Pancreas (tissue), 10 donors: Measurements from ENCODE around the gene B4GALT6. TPM values are rescaled to one million over a fixed set of nuclear protein-coding genes. Genes with fewer than 3 reads are reported as not detected.

ENCODE experiments used
- ATAC-seq, 4 donors: fragments of 200-7000 bp; cut with Tn5 transposase; one replicate each; pipeline versions ENCODE4 v1.8.0 to v1.9.1; 2020; ENCODE audit warnings: mild to moderate bottlenecking in 4 of 4, moderate library complexity in 4 of 4
- DNase-seq, 6 donors: peaks; one replicate each; pipeline ENCODE4 v3.0.0-alpha.2; 2020
- FAIRE-seq: peaks from 2 replicates; lab custom pipeline; 2012; peaks lifted over from hg19 to GRCh38; lab: Jason Lieb, UNC
- H3K27ac ChIP-seq, 4 donors: fragments of 200-600 bp; sonication (generic); 1 replicate in 3 of 4; 2 replicates in 1 of 4; pipeline versions ENCODE4 v1.5.0 to v1.8.0; 2020
- H3K27me3 ChIP-seq, 4 donors: fragments of 200-600 bp; one replicate each; pipeline ENCODE4 v1.8.0; 2021
- H3K36me3 ChIP-seq, 3 donors: fragments of 200-600 bp; sonication (generic) in 1 of 3; one replicate each; pipeline versions ENCODE4 v1.5.0 to v1.8.0; 2020 to 2021
- H3K4me1 ChIP-seq, 3 donors: fragments of 200-600 bp; one replicate each; pipeline ENCODE4 v1.8.0; 2021
- H3K4me3 ChIP-seq, 4 donors: fragments of 200-600 bp; sonication (generic) in 2 of 4; one replicate each; pipeline versions ENCODE4 v1.5.0 to v1.8.0; 2020 to 2021
- H3K9me3 ChIP-seq, 4 donors: fragments of 200-600 bp; one replicate each; pipeline ENCODE4 v1.8.0; 2021
- WGBS, 2 donors: extraction: QIAGEN DNeasy Blood & Tissue Kit; methylation state at CpG; one replicate each; pipeline ENCODE4 v1.1.7; 2013; 5-methylcytosine and 5-hydroxymethylcytosine counted together
- intact Hi-C, 3 donors: fragments of 100-400 bp; cut with DNase I; formaldehyde crosslinking; loops; one replicate each; pipeline versions ENCODE4 v1.11.1 to v1.14.2; 2022
- polyA plus RNA-seq, 2 donors: library from polyadenylated mRNA; stranded (reverse); fragments of 200-250 nt; gene quantifications; one replicate each; pipeline ENCODE4 v1.2.3, GENCODE V29; 2013
- total RNA-seq, 6 donors: library from RNA; stranded (reverse); fragmentation: NEBNext Ultra II Directional in 4 of 6; extraction: Animal tissue kit (Norgen Biotek cat#: 25700) in 4 of 6; gene quantifications; one replicate each; pipeline versions ENCODE4 v1.2.1 to v1.2.4, GENCODE V29; 2021 to 2023
- TF ChIP-seq, protein P1 (sequence below), 4 donors: fragments of 200-600 bp; sonication (generic) in 3 of 4; IDR thresholded peaks; one replicate each; pipeline versions ENCODE4 v1.5.0 to v1.8.0; 2021; ENCODE audit warnings: antibody characterized with exemption in 4 of 4
- donor health status: healthy with polysubstance abuse.
- donor health status: DM: no; HTN: no; CAD: no; lungs with moderate emphysema.
- donor health status: DM: no; HTN: no; CAD: no.
- donor health status: control.
- donor health status: control.
- donor health status: Bipolar disorder and iron deficiency.
- donor health status: DM: yes; HTN: yes; CAD: no.
- donor health status: DM: no; HTN: no; CAD: no.
- donor health status: DM: no; HTN: no; CAD: no.
- donor health status: DM: yes; HTN: yes; CAD: no.

The B4GALT6 gene
- total and polyA plus RNA-seq, 8 donors: 0.79 to 4.6 (median 2.8) TPM

DNA sequence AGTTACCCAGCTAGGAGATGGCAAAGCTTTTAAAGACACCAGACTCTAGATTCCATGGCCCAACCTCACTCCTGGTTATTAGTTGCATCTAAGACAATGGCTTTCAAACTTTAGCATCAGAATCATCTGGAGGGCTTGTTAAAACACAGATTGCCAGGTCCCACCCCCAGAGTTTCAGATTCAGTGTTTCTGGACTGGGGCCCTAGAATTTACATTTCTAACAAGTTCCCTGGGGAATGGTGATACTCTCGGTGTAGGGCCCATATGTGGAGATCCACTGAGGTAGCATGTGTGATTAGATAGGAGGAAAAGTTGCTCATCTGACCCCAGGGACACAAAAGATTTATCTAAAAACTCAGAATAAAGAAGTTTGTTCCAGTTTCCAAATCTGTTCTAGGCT is 107.2 kb downstream of the B4GALT6 start:
- TF ChIP-seq, protein P1, sequence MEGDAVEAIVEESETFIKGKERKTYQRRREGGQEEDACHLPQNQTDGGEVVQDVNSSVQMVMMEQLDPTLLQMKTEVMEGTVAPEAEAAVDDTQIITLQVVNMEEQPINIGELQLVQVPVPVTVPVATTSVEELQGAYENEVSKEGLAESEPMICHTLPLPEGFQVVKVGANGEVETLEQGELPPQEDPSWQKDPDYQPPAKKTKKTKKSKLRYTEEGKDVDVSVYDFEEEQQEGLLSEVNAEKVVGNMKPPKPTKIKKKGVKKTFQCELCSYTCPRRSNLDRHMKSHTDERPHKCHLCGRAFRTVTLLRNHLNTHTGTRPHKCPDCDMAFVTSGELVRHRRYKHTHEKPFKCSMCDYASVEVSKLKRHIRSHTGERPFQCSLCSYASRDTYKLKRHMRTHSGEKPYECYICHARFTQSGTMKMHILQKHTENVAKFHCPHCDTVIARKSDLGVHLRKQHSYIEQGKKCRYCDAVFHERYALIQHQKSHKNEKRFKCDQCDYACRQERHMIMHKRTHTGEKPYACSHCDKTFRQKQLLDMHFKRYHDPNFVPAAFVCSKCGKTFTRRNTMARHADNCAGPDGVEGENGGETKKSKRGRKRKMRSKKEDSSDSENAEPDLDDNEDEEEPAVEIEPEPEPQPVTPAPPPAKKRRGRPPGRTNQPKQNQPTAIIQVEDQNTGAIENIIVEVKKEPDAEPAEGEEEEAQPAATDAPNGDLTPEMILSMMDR (IDR thresholded peaks at IDR 0.05): no peak
- no peak overlapping the region for H3K27ac ChIP-seq
- FAIRE-seq (no peak), DNase-seq (no peak), ATAC-seq (no peak)
- 88 to 89% methylated on average over 1 of the region's 1 CpG for WGBS, 2 donors
- intact Hi-C loops: no loop called here
- no peaks in the 10 kb centered on the region for H3K9me3 ChIP-seq
- H3K36me3 ChIP-seq: no peaks in the 10 kb centered on the region
- no peaks in the 10 kb centered on the region for H3K27me3 ChIP-seq
- H3K4me3 ChIP-seq: no peak overlapping the region
- H3K4me1 ChIP-seq: no peaks in the 10 kb centered on the region

DNA sequence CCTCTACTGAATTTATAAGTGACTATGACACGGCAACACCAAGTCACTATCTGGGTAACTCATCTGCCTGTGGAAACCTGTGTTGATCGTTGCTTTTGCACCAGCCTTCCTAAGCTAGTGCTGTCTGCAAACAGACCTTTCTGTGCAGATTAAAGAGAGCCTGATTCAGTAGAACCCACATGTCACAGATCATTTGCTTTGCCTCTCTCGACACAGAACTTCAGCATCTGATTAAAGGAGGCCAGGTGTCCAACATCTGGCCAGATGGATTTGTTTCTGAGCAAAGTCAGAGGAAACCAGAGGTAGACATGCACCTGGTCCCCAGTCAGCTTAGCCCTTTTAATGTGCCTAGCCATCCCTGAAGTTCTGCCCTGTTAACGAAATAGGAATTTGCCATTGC is 107.7 kb downstream of the B4GALT6 start:
- Histone ChIP-seq H3K4me1 (no peaks in the 10 kb centered on the region), H3K36me3 (no peaks in the 10 kb centered on the region), H3K27ac (no peak overlapping the region), H3K9me3 (no peaks in the 10 kb centered on the region), H3K4me3 (no peak overlapping the region), H3K27me3 (no peaks in the 10 kb centered on the region)
- ATAC-seq (no peak), DNase-seq (no peak), FAIRE-seq (no peak)
- 56 to 69% methylated on average over 4 of the region's 4 CpGs for whole genome bisulfite sequencing, 2 donors
- intact Hi-C loops: no loop called here
- TF ChIP-seq, protein P1 (IDR thresholded peaks at IDR 0.05): no peak

DNA sequence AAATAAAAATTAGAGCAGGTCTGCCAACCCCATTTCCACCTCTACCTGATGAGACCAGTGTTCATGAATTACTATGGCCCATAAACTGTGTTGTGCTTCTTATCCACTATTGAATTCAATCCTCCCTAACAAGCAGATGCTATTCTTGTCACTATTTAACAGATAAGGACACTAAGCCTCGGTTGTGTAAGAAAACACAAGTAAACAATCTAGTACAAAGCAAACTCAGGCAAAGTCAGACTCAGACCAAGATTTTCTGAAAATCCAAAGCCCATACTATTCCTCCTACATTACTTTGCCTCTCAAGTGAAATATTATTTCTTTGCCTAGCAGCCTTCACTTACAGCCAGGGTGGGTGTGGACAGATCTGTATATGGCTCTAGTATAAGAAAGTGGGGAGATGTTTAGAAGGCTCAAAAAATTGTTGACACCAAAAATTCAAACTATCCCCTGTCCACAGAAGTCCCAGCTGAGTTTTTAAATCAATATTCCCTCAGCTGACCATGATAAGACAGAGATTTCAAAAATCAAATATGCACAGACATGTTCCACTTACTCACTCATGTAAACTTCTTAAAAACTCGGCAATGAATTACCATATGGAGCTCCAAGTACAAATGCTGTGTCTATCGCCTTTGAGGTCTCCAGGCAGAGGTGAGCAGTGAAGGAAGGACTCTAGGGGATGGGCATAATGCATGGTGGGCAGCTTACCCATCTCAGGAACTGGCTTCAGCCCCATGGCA is 108.7 kb downstream of the B4GALT6 start:
- H3K4me1 ChIP-seq: no peaks in the 10 kb centered on the region
- no peak overlapping the region for H3K27ac ChIP-seq
- H3K27me3 ChIP-seq: no peaks in the 10 kb centered on the region
- H3K36me3 ChIP-seq: no peaks in the 10 kb centered on the region
- TF ChIP-seq, protein P1 (IDR thresholded peaks at IDR 0.05): no peak
- FAIRE-seq (no peak), ATAC-seq (no peak), DNase-seq (no peak)
- intact Hi-C loops: no loop called here
- H3K9me3 ChIP-seq: no peaks in the 10 kb centered on the region
- WGBS, 2 donors: 37 to 43% methylated on average over 3 of the region's 3 CpGs
- no peak overlapping the region for H3K4me3 ChIP-seq

DNA sequence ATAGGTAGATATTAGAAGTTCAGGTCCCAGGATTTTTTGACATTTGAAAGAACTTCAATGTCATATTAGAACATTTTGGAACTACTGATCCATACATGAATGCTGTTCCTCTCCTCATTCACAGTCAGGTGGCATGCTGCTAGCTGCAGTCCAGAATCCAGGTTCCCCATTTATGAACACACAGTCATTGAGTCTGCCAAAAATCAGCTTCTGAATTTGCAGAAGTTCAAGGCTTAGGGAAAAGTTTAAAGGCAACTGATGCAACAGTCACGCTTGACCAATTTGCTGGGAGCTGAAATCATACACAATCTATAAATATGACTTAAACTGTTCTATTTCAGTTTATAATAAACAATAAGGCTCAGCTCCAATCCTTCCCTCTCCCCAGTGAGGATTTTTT is 110.0 kb downstream of the B4GALT6 start:
- no peak for FAIRE-seq
- intact Hi-C loops: no loop called here
- no peak for DNase-seq
- H3K36me3 ChIP-seq: no peaks in the 10 kb centered on the region
- H3K27ac ChIP-seq: no peak overlapping the region
- 89 to 94% methylated on average over 1 of the region's 1 CpG for WGBS, 2 donors
- H3K4me3 ChIP-seq: no peak overlapping the region
- no peak for ATAC-seq
- no peaks in the 10 kb centered on the region for H3K4me1 ChIP-seq
- no peaks in the 10 kb centered on the region for H3K27me3 ChIP-seq
- no peaks in the 10 kb centered on the region for H3K9me3 ChIP-seq
- TF ChIP-seq, protein P1 (IDR thresholded peaks at IDR 0.05): no peak

Other genes starting within 250 kb of the B4GALT6 start
- not detected for gene DSG3, start 236.8 kb downstream of the B4GALT6 start, total RNA-seq
- under 1 TPM in 1 of 2 donors, not detected in 1; 0.02 TPM for gene DSG3, start 236.8 kb downstream of the B4GALT6 start, polyA plus RNA-seq
- gene DSG2, start 186.4 kb downstream of the B4GALT6 start, total RNA-seq: 10 to 100 TPM; 23.2 to 62.1 (median 26.5) TPM
- 10 to 100 TPM in 1 of 2 donors, 1 to 10 TPM in 1; 7.6 to 15.8 TPM for gene DSG2, start 186.4 kb downstream of the B4GALT6 start, polyA plus RNA-seq
- 100 to 1,000 TPM; 133 to 951 (median 228) TPM for gene TTR, start 92.7 kb downstream of the B4GALT6 start, total RNA-seq
- 1,000 to 10,000 TPM; 1,639 to 9,933 TPM for gene TTR, start 92.7 kb downstream of the B4GALT6 start, polyA plus RNA-seq
- gene SLC25A52, start 76.3 kb upstream of the B4GALT6 start, total RNA-seq: not detected
- gene SLC25A52, start 76.3 kb upstream of the B4GALT6 start, polyA plus RNA-seq: under 1 TPM in 1 of 2 donors, not detected in 1; 0.12 TPM